Measurements from ENCODE around the gene CNTNAP5. TPM values are rescaled to one million over a fixed set of nuclear protein-coding genes. Genes with fewer than 3 reads are reported as not detected.

CNTNAP5 gene
- total RNA-seq, 1 donor from 2014 or later: not detected

GRCh38 chr2:124120246-124120645 is 95.2 kb downstream of the CNTNAP5 start:
- H3K27me3 ChIP-seq (ENCODE audit: control insufficient read depth, insufficient read depth, low read length): no peaks in the 10 kb centered on the region
- no peak for TF ChIP-seq CTCF (IDR thresholded peaks at IDR 0.05; ENCODE audit: insufficient read depth, low read length, poor library complexity, severe bottlenecking)
- no peaks in the 10 kb centered on the region for H3K36me3 ChIP-seq (ENCODE audit: control insufficient read depth, insufficient read depth, low read length)
- no peak overlapping the region for H3K4me3 ChIP-seq (ENCODE audit: low read depth, low read length)
- no peak for DNase-seq (ENCODE audit: low read depth)

- Histone ChIP-seq H3K4me3 (ENCODE audit: low read depth, low read length) (no peak overlapping the region), H3K36me3 (ENCODE audit: control insufficient read depth, insufficient read depth, low read length) (no peaks in the 10 kb centered on the region), H3K27me3 (ENCODE audit: control insufficient read depth, insufficient read depth, low read length) (no peaks in the 10 kb centered on the region)
- TF ChIP-seq CTCF (IDR thresholded peaks at IDR 0.05; ENCODE audit: insufficient read depth, low read length, poor library complexity, severe bottlenecking): no peak
- DNase-seq (ENCODE audit: low read depth): no peak
Measured at GRCh38 chr2:124121106-124121505, 96.0 kb downstream of the CNTNAP5 start.

GRCh38 chr2:124121760-124122275 is 96.7 kb downstream of the CNTNAP5 start:
- no peaks in the 10 kb centered on the region for H3K36me3 ChIP-seq (ENCODE audit: control insufficient read depth, insufficient read depth, low read length)
- no peak for TF ChIP-seq CTCF (IDR thresholded peaks at IDR 0.05; ENCODE audit: insufficient read depth, low read length, poor library complexity, severe bottlenecking)
- no peaks in the 10 kb centered on the region for H3K27me3 ChIP-seq (ENCODE audit: control insufficient read depth, insufficient read depth, low read length)
- no peak overlapping the region for H3K4me3 ChIP-seq (ENCODE audit: low read depth, low read length)
- DNase-seq (ENCODE audit: low read depth): no peak

- no peaks in the 10 kb centered on the region for H3K36me3 ChIP-seq (ENCODE audit: control insufficient read depth, insufficient read depth, low read length)
- DNase-seq (ENCODE audit: low read depth): no peak
- H3K27me3 ChIP-seq (ENCODE audit: control insufficient read depth, insufficient read depth, low read length): no peaks in the 10 kb centered on the region
- H3K4me3 ChIP-seq (ENCODE audit: low read depth, low read length): no peak overlapping the region
- TF ChIP-seq CTCF (IDR thresholded peaks at IDR 0.05; ENCODE audit: insufficient read depth, low read length, poor library complexity, severe bottlenecking): no peak
Measured at GRCh38 chr2:124122340-124122739, 97.3 kb downstream of the CNTNAP5 start.

GRCh38 chr2:124131276-124131675 is 106.2 kb downstream of the CNTNAP5 start:
- Histone ChIP-seq H3K36me3 (ENCODE audit: control insufficient read depth, insufficient read depth, low read length) (no peaks in the 10 kb centered on the region), H3K27me3 (ENCODE audit: control insufficient read depth, insufficient read depth, low read length) (no peaks in the 10 kb centered on the region), H3K4me3 (ENCODE audit: low read depth, low read length) (no peak overlapping the region)
- no peak for TF ChIP-seq CTCF (IDR thresholded peaks at IDR 0.05; ENCODE audit: insufficient read depth, low read length, poor library complexity, severe bottlenecking)
- no peak for DNase-seq (ENCODE audit: low read depth)

GRCh38 chr2:124136110-124136509 is 111.0 kb downstream of the CNTNAP5 start:
- no peak for DNase-seq (ENCODE audit: low read depth)
- no peak for TF ChIP-seq CTCF (IDR thresholded peaks at IDR 0.05; ENCODE audit: insufficient read depth, low read length, poor library complexity, severe bottlenecking)
- H3K4me3 ChIP-seq (ENCODE audit: low read depth, low read length): no peak overlapping the region
- H3K27me3 ChIP-seq (ENCODE audit: control insufficient read depth, insufficient read depth, low read length): no peaks in the 10 kb centered on the region
- no peaks in the 10 kb centered on the region for H3K36me3 ChIP-seq (ENCODE audit: control insufficient read depth, insufficient read depth, low read length)

Data from kidney epithelial cell (primary cell).